A549 (cell line): ENCODE results near the gene PTPDC1. TPM values are rescaled to one million over a fixed set of nuclear protein-coding genes. Genes with fewer than 3 reads are reported as not detected.

Experiments
- ATAC-seq, 2 experiments: fragments of 200-7000 bp in 1 of 2; fragments of >200 bp in 1 of 2; cut with Nextera tagmentation in 1 of 2; cut with Tn5 transposase in 1 of 2; 3 replicates each; pipeline versions ENCODE4 v1.8.0 to v1.9.1; 2018 to 2020; ENCODE audit warnings: mild to moderate bottlenecking in 1 of 2, moderate library complexity in 1 of 2
- CTCF ChIA-PET: fragments of 300-600 bp; sonication (Branson Sonifier 250); formaldehyde crosslinking; extraction: SDS; loops from one replicate; lab custom pipeline; 2021; ENCODE audit warnings: antibody characterized with exemption, inconsistent platforms; lab: Yijun Ruan, JAX
- POLR2A ChIA-PET: fragments of 350-600 bp; formaldehyde crosslinking; extraction: SDS; loops from one replicate; lab custom pipeline; 2021; ENCODE audit warnings: antibody characterized with exemption, inconsistent platforms; lab: Yijun Ruan, JAX
- DNase-seq, 2 experiments: peaks; one replicate each; pipeline versions ENCODE4 v3.0.0 to v3.0.0-alpha.2; 2011 to 2016; ENCODE audit warnings: low read depth in 1 of 2, low spot score in 1 of 2
- FAIRE-seq: peaks from 2 replicates; lab custom pipeline; 2011; peaks lifted over from hg19 to GRCh38; lab: Jason Lieb, UNC
- H3K27ac ChIP-seq, 2 experiments: fragments of >200 bp; sonication (Bioruptor Twin); formaldehyde crosslinking; 3 replicates each; pipeline ENCODE4 v1.5.1; 2016 to 2017
- H3K4me1 ChIP-seq: fragments of >200 bp; sonication (Bioruptor Twin); formaldehyde crosslinking; 3 replicates; pipeline ENCODE4 v1.6.1; 2016
- H3K4me2 ChIP-seq: fragments of >200 bp; sonication (Bioruptor Twin); formaldehyde crosslinking; 3 replicates; pipeline ENCODE4 v1.6.1; 2016
- H3K4me3 ChIP-seq: fragments of >200 bp; sonication (Bioruptor Twin); formaldehyde crosslinking; 3 replicates; pipeline ENCODE4 v1.5.1; 2016
- H3K9me3 ChIP-seq: fragments of >200 bp; sonication (Bioruptor Twin); formaldehyde crosslinking; 3 replicates; pipeline ENCODE4 v1.6.1; 2016
- BHLHE40 ChIP-seq: IDR thresholded peaks from 2 replicates; pipeline ENCODE4 v1.6.1; 2012; ENCODE audit warnings: low read depth, low read length, inconsistent platforms
- CEBPB ChIP-seq, 2 experiments: fragments of >200 bp in 1 of 2; sonication (Bioruptor Twin) in 1 of 2; formaldehyde crosslinking in 1 of 2; IDR thresholded peaks; 2 replicates each; pipeline ENCODE4 v1.6.1; 2012 to 2016
- CHD2 ChIP-seq: fragments of 150-350 bp; IDR thresholded peaks from 2 replicates; pipeline ENCODE4 v1.6.1; 2014; ENCODE audit warnings: low read length; ENCODE audit not compliant: partially characterized antibody
- ELK1 ChIP-seq: fragments of 150-350 bp; IDR thresholded peaks from 2 replicates; pipeline ENCODE4 v1.6.1; 2014; ENCODE audit warnings: low read depth, mild to moderate bottlenecking, low read length
- EP300 ChIP-seq, 2 experiments: fragments of >200 bp; sonication (Bioruptor Twin); formaldehyde crosslinking; IDR thresholded peaks; 2 replicates in 1 of 2; 3 replicates in 1 of 2; pipeline ENCODE4 v1.6.1; 2016 to 2017
- FOSL2 ChIP-seq, 2 experiments: fragments of 450-650 bp in 1 of 2; fragments of >200 bp in 1 of 2; sonication (Bioruptor Twin) in 1 of 2; formaldehyde crosslinking; IDR thresholded peaks; 2 replicates each; pipeline versions ENCODE4 v1.5.0 to v1.6.1; 2016 to 2020; ENCODE audit warnings: mild to moderate bottlenecking in 1 of 2, moderate library complexity in 1 of 2
- FOXS1 ChIP-seq: fragments of 250-450 bp; sonication (Bioruptor Pico); IDR thresholded peaks from 2 replicates; pipeline ENCODE4 v1.5.0; 2020; ENCODE audit warnings: mild to moderate bottlenecking, moderate library complexity
- HDAC2 ChIP-seq: fragments of 200-600 bp; sonication (generic); IDR thresholded peaks from 2 replicates; pipeline ENCODE4 v1.6.1; 2016
- HEYL ChIP-seq: fragments of 250-450 bp; sonication (Bioruptor Pico); IDR thresholded peaks from 2 replicates; pipeline ENCODE4 v1.8.0; 2021; ENCODE audit warnings: mild to moderate bottlenecking, moderate library complexity
- HOXB13 ChIP-seq: fragments of 250-450 bp; sonication (Bioruptor Pico); IDR thresholded peaks from 2 replicates; pipeline ENCODE4 v1.5.0; 2020; ENCODE audit warnings: low read depth, mild to moderate bottlenecking, moderate library complexity
- HOXB5 ChIP-seq: fragments of 250-450 bp; sonication (Bioruptor Pico); IDR thresholded peaks from 2 replicates; pipeline ENCODE4 v1.5.0; 2020; ENCODE audit warnings: mild to moderate bottlenecking, moderate library complexity
- JUN ChIP-seq, 2 experiments: fragments of >200 bp; sonication (Bioruptor Twin); formaldehyde crosslinking; IDR thresholded peaks; 2 replicates in 1 of 2; 3 replicates in 1 of 2; pipeline ENCODE4 v1.6.1; 2016 to 2017
- JUNB ChIP-seq: fragments of >200 bp; sonication (Bioruptor Twin); formaldehyde crosslinking; IDR thresholded peaks from 2 replicates; pipeline ENCODE4 v1.6.1; 2016
- MYC ChIP-seq: IDR thresholded peaks from 2 replicates; pipeline ENCODE4 v1.6.1; 2012; ENCODE audit warnings: mild to moderate bottlenecking, inconsistent platforms, low read length, improper control_type of control experiment, borderline replicate concordance
- POLR2A ChIP-seq: IDR thresholded peaks from 2 replicates; pipeline ENCODE4 v1.6.1; 2012; ENCODE audit warnings: mild to moderate bottlenecking, low read length
- RFX5 ChIP-seq: fragments of 450-650 bp; IDR thresholded peaks from 2 replicates; pipeline ENCODE4 v1.7.1; 2014; ENCODE audit warnings: antibody characterized with exemption, mild to moderate bottlenecking, moderate library complexity
- RNF2 ChIP-seq: fragments of 200-600 bp; sonication (generic); IDR thresholded peaks from 2 replicates; pipeline ENCODE4 v1.6.1; 2016; ENCODE audit warnings: low read depth, mild to moderate bottlenecking, antibody characterized with exemption, moderate library complexity, borderline replicate concordance
- SMC3 ChIP-seq: fragments of >200 bp; sonication (Bioruptor Twin); formaldehyde crosslinking; IDR thresholded peaks from 3 replicates; pipeline ENCODE4 v1.6.1; 2018; ENCODE audit warnings: inconsistent platforms
- SREBF2 ChIP-seq: fragments of 450-650 bp; IDR thresholded peaks from 2 replicates; pipeline ENCODE4 v1.6.1; 2014; ENCODE audit warnings: mild to moderate bottlenecking, moderate library complexity
- ZC3H11A ChIP-seq: fragments of 450-650 bp; IDR thresholded peaks from 2 replicates; pipeline ENCODE4 v1.6.1; 2014; ENCODE audit warnings: antibody characterized with exemption, mild to moderate bottlenecking
- ZNF302 ChIP-seq: fragments of 250-450 bp; sonication (Bioruptor Pico); IDR thresholded peaks from 2 replicates; pipeline ENCODE4 v1.9.0; 2021; ENCODE audit warnings: inconsistent platforms, mild to moderate bottlenecking, moderate library complexity
- WGBS: methylation state at CpG from one replicate; pipeline ENCODE4 v1.1.6; 2017; ENCODE audit errors: missing lambda C conversion rate; 5-methylcytosine and 5-hydroxymethylcytosine counted together
- polyA plus RNA-seq, 4 experiments: library from polyadenylated mRNA; depleted of rRNA in 3 of 4; stranded (reverse); fragments of >200 nt; fragmentation: RNase III in 1 of 4; extraction: RNeasy Plus Mini Kit Qiagen cat#74134 plus additional on column Dnase treatment in 1 of 4; gene quantifications; 2 replicates in 3 of 4; 3 replicates in 1 of 4; pipeline ENCODE4 v1.2.3, GENCODE V29; 2011 to 2017
- TF ChIP-seq, protein P1 (sequence below): fragments of 250-450 bp; sonication (Bioruptor Pico); IDR thresholded peaks from 2 replicates; pipeline ENCODE4 v1.5.0; 2021; ENCODE audit warnings: mild to moderate bottlenecking, moderate library complexity, borderline replicate concordance
- TF ChIP-seq, protein P2 (sequence below): fragments of 450-650 bp; IDR thresholded peaks from 2 replicates; pipeline ENCODE4 v1.6.1; 2014; ENCODE audit warnings: antibody characterized with exemption
- TF ChIP-seq, protein P3 (sequence below): fragments of 250-450 bp; sonication (Bioruptor Pico); IDR thresholded peaks from 2 replicates; pipeline ENCODE4 v1.5.0; 2020; ENCODE audit warnings: low read depth, mild to moderate bottlenecking, moderate library complexity

Gene PTPDC1
- polyA plus RNA-seq, 2 of the 4 experiments (the other 2 are of a cell fraction), result 3.8 to 16.9 TPM

- FAIRE-seq, result no peak
- ChIA-PET POLR2A (no interaction called here), CTCF (interaction anchor here (1.0 to 3.8 kb wide), 6 partner anchors 13 to 474 kb away, joined by 3 to 13 read pairs (median 4); no protein-coding TSS in a partner anchor)
- Histone ChIP-seq H3K27ac (no peak overlapping the region), H3K4me2 (no peak overlapping the region), H3K9me3 (no peaks in the 10 kb centered on the region), H3K4me3 (no peak overlapping the region), H3K4me1 (peaks cover 4% of the 10 kb centered on the region; the same call in 1 of the 3 replicates)
- TF ChIP-seq SMC3 (no peak), JUNB (no peak), CHD2 (no peak), JUN (IDR thresholded peaks at IDR 0.05) (no peak), EP300 (IDR thresholded peaks at IDR 0.05) (no peak), MYC (no peak), HEYL (CRISPR knock-in tag) (no peak), FOSL2 (IDR thresholded peaks at IDR 0.05) (no peak), FOSL2 (CRISPR knock-in tag; IDR thresholded peaks at IDR 0.05) (no peak), FOXS1 (no peak), CEBPB (IDR thresholded peaks at IDR 0.05) (no peak), HOXB13 (CRISPR knock-in tag) (no peak), ZNF302 (CRISPR knock-in tag) (no peak), POLR2A (no peak), HOXB5 (CRISPR knock-in tag) (no peak), SREBF2 (no peak), ZC3H11A (no peak), BHLHE40 (no peak)
- TF ChIP-seq, protein P1, sequence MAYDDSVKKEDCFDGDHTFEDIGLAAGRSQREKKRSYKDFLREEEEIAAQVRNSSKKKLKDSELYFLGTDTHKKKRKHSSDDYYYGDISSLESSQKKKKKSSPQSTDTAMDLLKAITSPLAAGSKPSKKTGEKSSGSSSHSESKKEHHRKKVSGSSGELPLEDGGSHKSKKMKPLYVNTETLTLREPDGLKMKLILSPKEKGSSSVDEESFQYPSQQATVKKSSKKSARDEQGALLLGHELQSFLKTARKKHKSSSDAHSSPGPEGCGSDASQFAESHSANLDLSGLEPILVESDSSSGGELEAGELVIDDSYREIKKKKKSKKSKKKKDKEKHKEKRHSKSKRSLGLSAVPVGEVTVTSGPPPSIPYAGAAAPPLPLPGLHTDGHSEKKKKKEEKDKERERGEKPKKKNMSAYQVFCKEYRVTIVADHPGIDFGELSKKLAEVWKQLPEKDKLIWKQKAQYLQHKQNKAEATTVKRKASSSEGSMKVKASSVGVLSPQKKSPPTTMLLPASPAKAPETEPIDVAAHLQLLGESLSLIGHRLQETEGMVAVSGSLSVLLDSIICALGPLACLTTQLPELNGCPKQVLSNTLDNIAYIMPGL (CRISPR knock-in tag), result no peak
- TF ChIP-seq, protein P2, sequence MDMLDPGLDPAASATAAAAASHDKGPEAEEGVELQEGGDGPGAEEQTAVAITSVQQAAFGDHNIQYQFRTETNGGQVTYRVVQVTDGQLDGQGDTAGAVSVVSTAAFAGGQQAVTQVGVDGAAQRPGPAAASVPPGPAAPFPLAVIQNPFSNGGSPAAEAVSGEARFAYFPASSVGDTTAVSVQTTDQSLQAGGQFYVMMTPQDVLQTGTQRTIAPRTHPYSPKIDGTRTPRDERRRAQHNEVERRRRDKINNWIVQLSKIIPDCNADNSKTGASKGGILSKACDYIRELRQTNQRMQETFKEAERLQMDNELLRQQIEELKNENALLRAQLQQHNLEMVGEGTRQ, result no peak
- TF ChIP-seq, protein P3, sequence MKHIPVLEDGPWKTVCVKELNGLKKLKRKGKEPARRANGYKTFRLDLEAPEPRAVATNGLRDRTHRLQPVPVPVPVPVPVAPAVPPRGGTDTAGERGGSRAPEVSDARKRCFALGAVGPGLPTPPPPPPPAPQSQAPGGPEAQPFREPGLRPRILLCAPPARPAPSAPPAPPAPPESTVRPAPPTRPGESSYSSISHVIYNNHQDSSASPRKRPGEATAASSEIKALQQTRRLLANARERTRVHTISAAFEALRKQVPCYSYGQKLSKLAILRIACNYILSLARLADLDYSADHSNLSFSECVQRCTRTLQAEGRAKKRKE, result no peak
- no peak for DNase-seq
- 88% methylated on average over 2 of the region's 2 CpGs for WGBS
- ATAC-seq, result no peak
Observed at GRCh38 chr9:94079236-94079635, 5.0 kb upstream of the PTPDC1 start.

GRCh38 chr9:94080249-94080648, 4.0 kb upstream of the PTPDC1 start:
- FAIRE-seq, result no peak
- H3K4me2 ChIP-seq, result no peak overlapping the region
- no peak overlapping the region for H3K4me3 ChIP-seq
- WGBS, result 93% methylated on average over 2 of the region's 2 CpGs
- no peak overlapping the region for H3K27ac ChIP-seq
- DNase-seq, result no peak
- peaks cover 7% of the 10 kb centered on the region; the same call in 1 of the 3 replicates for H3K4me1 ChIP-seq
- POLR2A ChIA-PET, result no interaction called here
- no peak for ATAC-seq
- H3K9me3 ChIP-seq, result no peaks in the 10 kb centered on the region
- TF ChIP-seq HDAC2 (no peak), RFX5 (no peak), RNF2 (no peak), ELK1 (no peak), EP300 (IDR thresholded peaks at IDR 0.05) (no peak)
- CTCF ChIA-PET, result interaction anchor here (1.2 to 3.8 kb wide), 4 partner anchors 14 to 133 kb away, joined by 3 to 13 read pairs (median 6); no protein-coding TSS in a partner anchor
